Gastrocnemius medialis (tissue), 4 donors: ENCODE measurements around the gene PTTG1.

Experiments
- POLR2A ChIP-seq, 2 donors: fragments of 450-650 bp; IDR thresholded peaks; one replicate each; pipeline ENCODE4 v1.6.1; 2017; ENCODE audit warnings: antibody characterized with exemption in 2 of 2, mild to moderate bottlenecking in 2 of 2, moderate library complexity in 2 of 2
- TF ChIP-seq, protein P1 (sequence below), 5 experiments: fragments of 450-650 bp in 3 of 5; fragments of 200-600 bp in 2 of 5; sonication (generic) in 2 of 5; IDR thresholded peaks in 4 of 5; conservative IDR thresholded peaks in 1 of 5; 1 replicate in 4 of 5; 2 replicates in 1 of 5; pipeline ENCODE4 v1.5.1; 2016 to 2019; ENCODE audit warnings: antibody characterized with exemption in 5 of 5, mild to moderate bottlenecking in 3 of 5, moderate library complexity in 3 of 5

DNA sequence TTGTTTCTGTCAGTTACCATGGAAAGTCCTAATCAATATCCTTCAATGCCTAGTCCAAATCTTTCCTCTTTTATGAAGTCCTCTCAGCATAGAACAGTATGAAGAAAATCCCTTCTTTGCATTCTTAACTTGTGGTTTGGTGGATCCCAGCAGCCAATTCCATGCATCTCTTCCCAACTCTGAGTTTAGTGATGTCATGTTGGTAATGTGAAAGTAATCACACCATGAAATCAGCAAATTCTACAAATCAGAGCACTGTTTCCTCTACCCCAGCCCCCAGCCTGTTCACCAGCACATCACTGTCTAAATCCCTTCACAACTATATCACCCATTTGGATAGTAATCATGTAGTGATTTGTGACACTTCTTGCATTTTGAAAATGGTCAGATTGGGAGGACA, 46.5 kb upstream of the PTTG1 start:
- TF ChIP-seq, protein P1, sequence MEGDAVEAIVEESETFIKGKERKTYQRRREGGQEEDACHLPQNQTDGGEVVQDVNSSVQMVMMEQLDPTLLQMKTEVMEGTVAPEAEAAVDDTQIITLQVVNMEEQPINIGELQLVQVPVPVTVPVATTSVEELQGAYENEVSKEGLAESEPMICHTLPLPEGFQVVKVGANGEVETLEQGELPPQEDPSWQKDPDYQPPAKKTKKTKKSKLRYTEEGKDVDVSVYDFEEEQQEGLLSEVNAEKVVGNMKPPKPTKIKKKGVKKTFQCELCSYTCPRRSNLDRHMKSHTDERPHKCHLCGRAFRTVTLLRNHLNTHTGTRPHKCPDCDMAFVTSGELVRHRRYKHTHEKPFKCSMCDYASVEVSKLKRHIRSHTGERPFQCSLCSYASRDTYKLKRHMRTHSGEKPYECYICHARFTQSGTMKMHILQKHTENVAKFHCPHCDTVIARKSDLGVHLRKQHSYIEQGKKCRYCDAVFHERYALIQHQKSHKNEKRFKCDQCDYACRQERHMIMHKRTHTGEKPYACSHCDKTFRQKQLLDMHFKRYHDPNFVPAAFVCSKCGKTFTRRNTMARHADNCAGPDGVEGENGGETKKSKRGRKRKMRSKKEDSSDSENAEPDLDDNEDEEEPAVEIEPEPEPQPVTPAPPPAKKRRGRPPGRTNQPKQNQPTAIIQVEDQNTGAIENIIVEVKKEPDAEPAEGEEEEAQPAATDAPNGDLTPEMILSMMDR (IDR thresholded peaks at IDR 0.05 in 4 of 5, conservative IDR thresholded peaks at IDR 0.05 in 1 of 5): no peak
- no peak for TF ChIP-seq POLR2A (IDR thresholded peaks at IDR 0.05)
